DOHH2 (cell line): ENCODE data around the gene COL4A2.

Experiments
- EZH2phosphoT487 ChIP-seq: fragments of 200-600 bp; sonication (generic); IDR thresholded peaks from 2 replicates; pipeline ENCODE4 v1.6.1; 2017; ENCODE audit warnings: borderline replicate concordance, mild to moderate bottlenecking, antibody characterized with exemption, low read length, moderate library complexity, mixed read lengths
- TF ChIP-seq, protein P1 (sequence below): fragments of 200-600 bp; sonication (generic); IDR thresholded peaks from one replicate; pipeline ENCODE4 v1.5.1; 2014; ENCODE audit warnings: antibody characterized with exemption, mild to moderate bottlenecking, low read depth, low read length; ENCODE audit not compliant: poor library complexity, severe bottlenecking

DNA sequence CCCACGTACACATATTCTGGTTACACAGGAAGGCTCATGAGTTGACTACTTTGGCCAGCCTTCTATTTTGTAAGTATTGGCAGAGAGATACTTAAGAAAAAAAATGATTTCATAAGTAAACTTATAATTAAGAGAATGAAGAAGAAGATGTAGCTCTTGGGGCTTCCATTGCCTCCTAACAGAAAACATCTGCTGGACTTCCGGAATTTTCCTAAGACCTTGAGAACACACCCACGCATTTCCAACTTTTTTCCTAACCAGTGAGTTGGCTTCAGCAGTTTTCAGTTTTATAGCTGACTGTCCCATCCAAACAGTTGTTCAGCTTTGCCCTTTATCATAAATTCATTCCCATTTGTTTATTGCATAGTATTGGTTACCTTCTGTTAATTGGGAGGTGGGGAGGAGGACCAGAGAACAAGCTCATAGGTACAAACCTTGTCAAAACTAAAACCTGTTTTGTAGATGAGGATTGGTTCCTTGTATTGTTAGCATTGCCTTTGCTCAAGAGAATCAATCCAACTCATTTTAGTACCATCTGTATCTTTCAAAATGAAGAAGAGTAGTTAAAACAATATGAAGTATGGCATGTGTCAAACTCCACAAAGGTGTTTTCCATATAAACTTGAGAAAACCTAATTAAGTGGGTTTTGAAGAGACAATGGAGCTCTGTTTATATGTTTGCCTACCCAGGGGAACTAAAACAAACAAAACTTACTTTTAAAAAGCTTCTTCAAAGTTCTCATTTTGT lies 93.9 kb downstream of the COL4A2 start:
- TF ChIP-seq, protein P1, sequence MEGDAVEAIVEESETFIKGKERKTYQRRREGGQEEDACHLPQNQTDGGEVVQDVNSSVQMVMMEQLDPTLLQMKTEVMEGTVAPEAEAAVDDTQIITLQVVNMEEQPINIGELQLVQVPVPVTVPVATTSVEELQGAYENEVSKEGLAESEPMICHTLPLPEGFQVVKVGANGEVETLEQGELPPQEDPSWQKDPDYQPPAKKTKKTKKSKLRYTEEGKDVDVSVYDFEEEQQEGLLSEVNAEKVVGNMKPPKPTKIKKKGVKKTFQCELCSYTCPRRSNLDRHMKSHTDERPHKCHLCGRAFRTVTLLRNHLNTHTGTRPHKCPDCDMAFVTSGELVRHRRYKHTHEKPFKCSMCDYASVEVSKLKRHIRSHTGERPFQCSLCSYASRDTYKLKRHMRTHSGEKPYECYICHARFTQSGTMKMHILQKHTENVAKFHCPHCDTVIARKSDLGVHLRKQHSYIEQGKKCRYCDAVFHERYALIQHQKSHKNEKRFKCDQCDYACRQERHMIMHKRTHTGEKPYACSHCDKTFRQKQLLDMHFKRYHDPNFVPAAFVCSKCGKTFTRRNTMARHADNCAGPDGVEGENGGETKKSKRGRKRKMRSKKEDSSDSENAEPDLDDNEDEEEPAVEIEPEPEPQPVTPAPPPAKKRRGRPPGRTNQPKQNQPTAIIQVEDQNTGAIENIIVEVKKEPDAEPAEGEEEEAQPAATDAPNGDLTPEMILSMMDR, result no peak
- no peak for TF ChIP-seq EZH2phosphoT487
